ENCODE measurements around the gene MYO15B. TPM values are rescaled to one million over a fixed set of nuclear protein-coding genes. Genes with fewer than 3 reads are reported as not detected.

The MYO15B gene
- polyA plus RNA-seq, 1 donor from 2014 or later: 2.4 TPM

- H2AFZ ChIP-seq (ENCODE audit: low read depth, low read length): no peak overlapping the region
- no peaks in the 10 kb centered on the region for H3K9me2 ChIP-seq (ENCODE audit: insufficient read depth, low read length)
- H3K27me3 ChIP-seq (ENCODE audit: insufficient read depth, low read depth, low read length): no peaks in the 10 kb centered on the region
- H3F3A ChIP-seq (ENCODE audit: insufficient read depth, low read length, poor library complexity, severe bottlenecking): no peaks in the 10 kb centered on the region
- no peak overlapping the region for H3K4me2 ChIP-seq (ENCODE audit: low read length)
- H3K4me3 ChIP-seq (ENCODE audit: low read length): no peak overlapping the region
- H4K20me1 ChIP-seq (ENCODE audit: insufficient read depth): no peaks in the 10 kb centered on the region
- H3K27ac ChIP-seq (ENCODE audit: low read length): no peak overlapping the region
- H3K9ac ChIP-seq (ENCODE audit: low read length): no peak overlapping the region
- H3K9me3 ChIP-seq (ENCODE audit: low read length): no peaks in the 10 kb centered on the region
- TF ChIP-seq REST (IDR thresholded peaks at IDR 0.05; ENCODE audit: borderline replicate concordance) (no peak), SMC3 (conservative IDR thresholded peaks at IDR 0.05; ENCODE audit: poor library complexity) (no peak), TAF1 (IDR thresholded peaks at IDR 0.05; ENCODE audit: low read depth) (no peak), EP300 (conservative IDR thresholded peaks at IDR 0.05; ENCODE audit: poor library complexity, severe bottlenecking) (no peak), EZH2 (IDR thresholded peaks at IDR 0.05; ENCODE audit: borderline replicate concordance, insufficient read depth, low read length, poor library complexity, severe bottlenecking) (no peak), RAD21 (conservative IDR thresholded peaks at IDR 0.05) (no peak), POLR2AphosphoS5 (IDR thresholded peaks at IDR 0.05) (no peak), MXI1 (conservative IDR thresholded peaks at IDR 0.05; ENCODE audit: poor library complexity, severe bottlenecking) (no peak)
- TF ChIP-seq, protein P1, sequence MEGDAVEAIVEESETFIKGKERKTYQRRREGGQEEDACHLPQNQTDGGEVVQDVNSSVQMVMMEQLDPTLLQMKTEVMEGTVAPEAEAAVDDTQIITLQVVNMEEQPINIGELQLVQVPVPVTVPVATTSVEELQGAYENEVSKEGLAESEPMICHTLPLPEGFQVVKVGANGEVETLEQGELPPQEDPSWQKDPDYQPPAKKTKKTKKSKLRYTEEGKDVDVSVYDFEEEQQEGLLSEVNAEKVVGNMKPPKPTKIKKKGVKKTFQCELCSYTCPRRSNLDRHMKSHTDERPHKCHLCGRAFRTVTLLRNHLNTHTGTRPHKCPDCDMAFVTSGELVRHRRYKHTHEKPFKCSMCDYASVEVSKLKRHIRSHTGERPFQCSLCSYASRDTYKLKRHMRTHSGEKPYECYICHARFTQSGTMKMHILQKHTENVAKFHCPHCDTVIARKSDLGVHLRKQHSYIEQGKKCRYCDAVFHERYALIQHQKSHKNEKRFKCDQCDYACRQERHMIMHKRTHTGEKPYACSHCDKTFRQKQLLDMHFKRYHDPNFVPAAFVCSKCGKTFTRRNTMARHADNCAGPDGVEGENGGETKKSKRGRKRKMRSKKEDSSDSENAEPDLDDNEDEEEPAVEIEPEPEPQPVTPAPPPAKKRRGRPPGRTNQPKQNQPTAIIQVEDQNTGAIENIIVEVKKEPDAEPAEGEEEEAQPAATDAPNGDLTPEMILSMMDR (IDR thresholded peaks at IDR 0.05; ENCODE audit: poor library complexity, severe bottlenecking): no peak
- H3K36me3 ChIP-seq (ENCODE audit: insufficient read depth, low read length): no peaks in the 10 kb centered on the region
- H3K79me2 ChIP-seq (replicated peaks; ENCODE audit: insufficient read depth, low read length): peaks cover 46% of the 10 kb centered on the region
Measured at GRCh38 chr17:75670868-75671267, 83.3 kb downstream of the MYO15B start.

DNA sequence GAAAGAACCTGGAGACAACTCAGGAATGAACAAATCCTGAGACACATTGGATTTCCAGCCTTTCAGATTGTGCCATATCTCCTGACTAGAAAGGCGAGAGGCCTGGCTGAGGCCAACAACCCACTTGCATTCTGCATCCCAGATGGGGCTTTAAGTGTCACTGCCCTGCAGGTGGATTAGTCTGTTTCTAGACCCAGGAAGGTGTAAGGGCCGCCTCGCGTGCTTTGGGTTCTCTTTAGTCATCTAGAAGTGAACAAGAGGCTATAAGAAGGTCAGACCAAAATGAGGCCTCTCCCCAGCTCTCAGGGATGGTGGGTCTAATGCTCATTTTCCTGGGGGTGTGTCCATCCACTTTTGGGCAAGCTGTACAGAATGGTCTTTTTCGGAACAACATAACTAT is 84.4 kb downstream of the MYO15B start:
- Histone ChIP-seq H3K4me2 (ENCODE audit: low read length) (no peak overlapping the region), H3K79me2 (replicated peaks; ENCODE audit: insufficient read depth, low read length) (peaks cover 43% of the 10 kb centered on the region), H3F3A (ENCODE audit: insufficient read depth, low read length, poor library complexity, severe bottlenecking) (no peaks in the 10 kb centered on the region), H2AFZ (ENCODE audit: low read depth, low read length) (no peak overlapping the region), H3K9ac (ENCODE audit: low read length) (no peak overlapping the region), H3K4me3 (ENCODE audit: low read length) (no peak overlapping the region), H3K27me3 (ENCODE audit: insufficient read depth, low read depth, low read length) (no peaks in the 10 kb centered on the region), H3K27ac (ENCODE audit: low read length) (no peak overlapping the region), H3K36me3 (ENCODE audit: insufficient read depth, low read length) (no peaks in the 10 kb centered on the region), H4K20me1 (ENCODE audit: insufficient read depth) (no peaks in the 10 kb centered on the region), H3K9me3 (ENCODE audit: low read length) (no peaks in the 10 kb centered on the region), H3K9me2 (ENCODE audit: insufficient read depth, low read length) (no peaks in the 10 kb centered on the region)
- TF ChIP-seq EZH2 (IDR thresholded peaks at IDR 0.05; ENCODE audit: borderline replicate concordance, insufficient read depth, low read length, poor library complexity, severe bottlenecking) (no peak), MXI1 (conservative IDR thresholded peaks at IDR 0.05; ENCODE audit: poor library complexity, severe bottlenecking) (no peak), TAF1 (IDR thresholded peaks at IDR 0.05; ENCODE audit: low read depth) (no peak)
